NCI-H1436 (cell line): ENCODE data around the gene CALCB.

Experiments used
- DNase-seq: peaks from one replicate; lab custom pipeline; 2025; lab: John Stamatoyannopoulos, UW

CALCB gene

DNA sequence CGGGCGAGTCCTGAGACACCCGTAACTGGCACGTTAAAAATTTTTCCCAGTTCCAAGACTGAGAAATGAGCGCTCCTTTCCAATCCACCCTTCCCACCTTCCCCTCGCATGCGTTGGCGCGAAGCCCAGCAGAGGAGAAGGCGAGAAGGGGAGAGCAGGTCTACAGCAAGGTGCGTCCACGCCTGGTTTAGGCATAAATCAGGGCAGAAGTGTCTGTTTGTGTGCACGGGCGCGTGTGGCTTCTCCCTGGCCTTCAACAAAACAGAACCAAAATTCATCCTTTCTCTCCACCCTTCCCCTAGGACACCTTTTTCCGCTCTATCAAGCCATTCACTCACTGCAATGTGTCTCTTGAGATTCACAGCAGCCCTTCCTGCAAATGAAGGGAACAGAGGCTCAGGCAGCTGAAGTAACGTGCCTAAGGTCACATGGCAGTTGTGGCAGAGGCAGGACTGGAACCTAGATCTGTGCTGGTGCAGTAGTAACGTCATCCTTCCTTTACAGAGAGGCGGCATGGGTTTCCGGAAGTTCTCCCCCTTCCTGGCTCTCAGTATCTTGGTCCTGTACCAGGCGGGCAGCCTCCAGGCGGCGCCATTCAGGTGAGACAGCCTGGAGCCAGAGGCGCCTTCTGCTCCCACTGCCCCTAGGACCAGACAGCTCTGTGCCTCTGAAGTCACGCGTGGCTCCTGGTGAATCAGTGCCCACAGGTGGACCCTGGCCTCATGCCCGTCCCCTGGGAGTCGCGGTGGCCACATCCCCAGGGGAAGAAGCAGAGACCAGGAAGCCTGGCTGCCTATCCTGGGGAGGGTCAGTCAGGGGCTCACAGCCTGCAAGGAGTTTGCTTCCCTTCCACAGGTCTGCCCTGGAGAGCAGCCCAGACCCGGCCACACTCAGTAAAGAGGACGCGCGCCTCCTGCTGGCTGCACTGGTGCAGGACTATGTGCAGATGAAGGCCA is 1.1 kb downstream of the CALCB start:
- DNase-seq, result peak; percentile 85

DNA sequence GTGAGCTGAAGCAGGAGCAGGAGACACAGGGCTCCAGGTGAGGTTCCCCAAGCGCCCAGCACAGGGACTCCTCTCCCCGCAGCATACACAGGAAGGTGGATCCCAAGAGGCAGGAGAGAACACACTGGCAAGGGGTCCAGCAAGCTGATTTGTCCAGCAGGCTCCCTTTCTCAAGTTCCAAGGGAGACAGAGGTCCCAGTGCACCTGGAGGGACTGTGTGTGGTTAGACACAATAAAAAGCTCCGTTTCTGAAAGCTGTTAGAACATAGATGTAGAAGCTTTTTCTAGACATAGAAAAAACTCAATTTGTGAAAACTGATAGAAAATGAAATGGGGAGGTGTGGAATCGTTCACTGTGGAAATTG is 1.8 kb downstream of the CALCB start:
- no peak for DNase-seq

DNA sequence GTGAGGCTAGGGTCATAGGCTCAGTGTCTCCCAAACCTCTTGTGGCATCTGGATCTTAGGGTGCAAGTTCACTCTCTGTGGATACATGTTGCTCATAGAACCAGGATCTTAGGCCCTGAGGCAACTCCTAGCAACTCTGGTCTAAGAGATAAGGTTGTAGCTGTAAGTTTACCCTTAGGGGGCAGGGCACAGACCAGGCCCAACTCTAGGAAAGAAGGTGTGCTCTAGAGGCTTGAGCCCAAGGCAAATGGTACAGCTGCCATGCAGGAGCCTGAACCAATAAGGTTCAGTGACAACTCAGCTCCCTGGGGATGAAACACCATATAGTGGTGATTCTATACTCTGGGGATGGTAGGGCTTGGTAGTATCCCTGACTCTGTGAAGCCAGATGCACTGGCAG is 17.8 kb downstream of the CALCB start:
- DNase-seq, result no peak

- peak; percentile 85 for DNase-seq
Observed at GRCh38 chr11:15091625-15092024, 18.2 kb downstream of the CALCB start.

GRCh38 chr11:15093432-15093831 is 20.0 kb downstream of the CALCB start:
- DNase-seq, result no peak

DNA sequence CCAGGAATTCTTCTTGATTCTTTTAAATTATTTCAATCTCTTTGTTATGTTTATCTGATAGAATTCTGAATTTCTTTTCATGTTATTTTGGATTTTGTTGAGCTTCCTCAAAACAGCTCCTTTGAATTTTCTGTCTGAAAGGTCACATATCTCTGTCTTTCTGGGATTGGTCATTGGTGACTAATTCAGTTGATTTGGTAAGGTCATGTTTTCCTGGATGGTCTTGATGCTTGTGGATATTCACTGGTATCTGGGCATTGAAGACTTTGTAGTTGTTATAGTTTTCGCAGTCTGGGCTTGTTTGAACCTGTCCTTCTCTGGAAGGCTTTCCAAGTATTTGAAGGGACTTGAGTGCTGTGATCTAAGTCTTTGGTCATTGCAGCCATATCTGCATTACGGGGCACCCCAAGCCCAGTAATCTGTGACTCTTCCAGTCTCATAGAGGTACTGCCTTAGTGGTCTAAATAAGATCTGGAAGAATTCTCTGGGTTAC is 22.4 kb downstream of the CALCB start:
- no peak for DNase-seq

- DNase-seq, result no peak
Observed at GRCh38 chr11:15097411-15097810, 24.0 kb downstream of the CALCB start.

GRCh38 chr11:15099267-15099666 is 25.9 kb downstream of the CALCB start:
- DNase-seq, result no peak

DNA sequence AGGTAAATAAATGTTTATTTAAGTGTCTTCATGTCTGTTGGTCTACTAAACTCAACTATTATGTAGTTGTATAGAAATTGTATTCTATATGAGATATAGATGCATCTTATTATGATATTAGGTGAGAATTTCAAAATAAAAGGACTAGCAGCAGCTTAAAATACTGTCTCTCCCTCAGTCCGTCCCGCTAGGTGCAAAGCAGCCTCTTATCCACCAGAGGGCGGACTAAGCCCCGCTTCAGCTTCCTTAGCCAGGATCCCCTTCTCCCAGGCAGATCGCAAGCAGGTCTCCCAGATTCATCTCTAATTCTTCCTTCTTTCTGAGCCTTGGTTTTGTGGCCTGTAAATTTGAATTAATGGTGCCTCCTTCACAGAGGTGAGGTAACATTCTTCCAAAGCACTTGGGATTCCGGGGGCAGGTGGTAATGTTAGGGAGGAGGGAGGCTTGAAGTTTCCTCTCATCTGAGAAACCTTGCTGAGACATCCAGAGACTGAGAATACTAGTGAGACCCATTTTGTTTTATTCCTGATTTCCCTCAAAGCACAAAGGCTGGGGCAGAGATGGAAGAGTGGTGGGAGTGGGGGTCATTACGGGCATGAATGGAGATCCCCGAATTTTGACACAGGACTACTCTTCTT is 27.8 kb downstream of the CALCB start:
- DNase-seq, result peak; percentile 59

DNA sequence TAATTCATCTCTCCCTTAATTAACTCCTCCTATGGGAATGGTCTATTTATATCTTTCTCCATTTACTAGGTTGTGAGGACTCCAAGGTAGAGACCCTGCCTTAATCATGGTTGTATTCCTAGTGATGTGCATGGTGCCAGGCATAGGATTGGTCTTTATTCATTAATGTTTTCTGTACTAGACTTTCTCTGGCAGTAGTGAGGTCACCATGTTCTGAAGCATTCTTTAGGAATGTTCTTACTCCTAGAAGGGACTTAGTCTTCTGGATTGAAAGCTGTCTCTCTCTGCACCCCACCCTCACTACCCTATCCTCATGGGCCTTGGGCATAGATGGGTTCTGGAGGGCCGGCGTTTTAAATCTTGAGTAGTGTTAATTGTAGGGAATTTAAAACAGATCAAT is 30.8 kb downstream of the CALCB start:
- DNase-seq, result no peak

- DNase-seq, result no peak
Observed at GRCh38 chr11:15106201-15106965, 33.0 kb downstream of the CALCB start.

DNA sequence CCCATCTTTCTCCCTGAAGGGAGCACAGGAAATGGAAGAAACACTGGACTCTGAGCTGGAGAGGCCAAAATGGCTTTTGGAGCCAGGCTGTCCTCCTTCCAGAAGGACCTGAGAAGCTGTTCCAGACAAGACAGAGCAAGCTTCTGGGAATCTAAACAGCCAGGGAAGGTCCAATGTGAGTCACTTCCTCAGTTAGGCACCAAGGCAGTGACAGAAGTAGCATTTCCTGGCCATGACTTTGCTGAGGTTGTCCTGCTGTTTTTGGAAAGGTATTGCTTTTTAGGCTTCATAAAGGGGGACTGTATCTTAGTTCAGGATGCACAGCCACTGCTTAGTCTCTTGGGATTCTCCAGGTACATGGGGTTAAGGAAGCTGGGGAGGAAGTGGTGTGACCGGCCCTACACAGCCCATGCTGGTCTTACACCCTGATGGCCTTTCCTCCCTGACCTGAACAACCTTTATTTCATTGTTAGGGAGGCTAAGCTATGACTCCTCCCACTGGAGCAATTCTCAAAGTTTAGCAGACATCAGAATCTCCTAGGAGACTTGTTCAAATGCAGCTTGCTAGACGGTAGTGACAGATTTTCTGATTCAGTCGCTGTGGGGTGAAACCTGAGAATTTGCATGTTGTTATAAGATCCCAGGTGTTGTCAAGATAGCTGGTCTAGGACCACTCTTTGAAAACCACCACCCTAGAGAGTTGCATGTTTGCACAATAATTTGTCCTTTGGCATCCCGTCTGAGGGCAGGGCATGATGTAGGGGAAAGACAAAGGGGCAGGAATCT is 34.5 kb downstream of the CALCB start:
- DNase-seq, result no peak

DNA sequence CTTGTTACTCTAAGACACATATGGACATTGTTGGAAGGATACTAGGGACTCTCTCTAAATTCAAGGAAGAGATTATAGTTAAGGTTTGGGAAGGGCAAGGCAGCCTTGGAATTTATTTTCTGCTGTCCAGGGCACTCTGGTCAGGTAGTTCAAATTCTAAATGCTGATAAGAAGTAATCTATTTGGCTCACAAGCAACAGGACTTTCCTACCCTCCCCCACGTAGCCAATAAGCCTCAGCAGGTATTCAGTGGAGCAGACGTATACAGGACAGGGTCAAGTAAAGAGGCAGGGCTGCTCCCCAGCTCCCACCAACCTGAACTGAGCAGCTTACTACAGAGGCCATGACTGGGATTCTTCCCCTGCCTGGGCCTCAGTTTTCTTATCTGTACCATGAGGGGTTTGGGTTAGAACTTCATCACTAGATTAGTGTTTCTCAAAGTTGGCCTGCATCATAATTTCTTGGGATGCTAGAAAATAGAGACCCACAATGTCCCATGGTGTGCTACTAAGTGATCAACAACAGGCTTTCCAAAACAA is 35.3 kb downstream of the CALCB start:
- DNase-seq, result no peak

DNA sequence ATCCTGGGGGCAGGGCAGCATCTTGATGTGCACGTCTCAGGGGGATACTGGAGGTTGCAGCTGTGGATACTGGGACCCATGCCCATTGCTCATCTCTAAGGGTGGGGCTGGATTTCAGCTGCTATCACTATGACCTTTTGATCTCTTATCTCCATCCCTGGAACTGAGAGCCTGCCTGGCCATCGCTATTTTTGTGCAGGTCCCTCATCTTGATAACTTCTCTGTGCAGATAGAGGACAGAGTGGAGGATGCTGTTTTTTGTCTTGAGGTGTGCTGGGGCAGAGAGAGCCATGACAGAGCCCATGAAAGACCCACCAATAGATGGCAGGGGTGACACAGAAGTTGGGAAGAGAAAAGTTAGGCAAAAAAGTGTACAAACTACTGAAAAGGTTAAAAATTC is 36.2 kb downstream of the CALCB start:
- no peak for DNase-seq

GRCh38 chr11:15111215-15111614 is 37.8 kb downstream of the CALCB start:
- no peak for DNase-seq

- DNase-seq, result no peak
Observed at GRCh38 chr11:15112131-15112541, 38.7 kb downstream of the CALCB start.

DNA sequence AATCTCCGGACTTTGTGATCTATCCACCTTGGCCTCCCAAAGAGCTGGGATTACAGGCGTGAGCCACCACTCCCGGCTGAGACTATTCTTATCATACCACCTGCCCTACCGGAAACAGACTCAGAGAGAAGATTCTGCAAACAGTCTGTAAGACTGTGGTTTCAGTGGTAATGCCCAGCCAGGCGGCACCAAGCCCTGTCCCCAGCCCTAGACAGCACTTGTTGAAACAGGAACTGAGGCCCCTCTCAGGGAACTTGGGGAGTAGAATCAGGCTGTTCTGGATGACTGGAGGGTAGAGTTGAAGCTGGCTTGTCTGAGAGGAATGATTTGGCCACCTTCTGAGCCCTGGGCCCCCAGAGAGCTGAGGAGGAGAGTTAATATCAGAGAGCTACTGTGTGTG is 40.0 kb downstream of the CALCB start:
- DNase-seq, result no peak

GRCh38 chr11:15114501-15115475 is 41.4 kb downstream of the CALCB start, which contains the start of gene INSC:
Gene INSC (plus strand): TSS chr11:15114923. CDS start chr11:15149175, 34,252 bp downstream.
- DNase-seq, result no peak

DNA sequence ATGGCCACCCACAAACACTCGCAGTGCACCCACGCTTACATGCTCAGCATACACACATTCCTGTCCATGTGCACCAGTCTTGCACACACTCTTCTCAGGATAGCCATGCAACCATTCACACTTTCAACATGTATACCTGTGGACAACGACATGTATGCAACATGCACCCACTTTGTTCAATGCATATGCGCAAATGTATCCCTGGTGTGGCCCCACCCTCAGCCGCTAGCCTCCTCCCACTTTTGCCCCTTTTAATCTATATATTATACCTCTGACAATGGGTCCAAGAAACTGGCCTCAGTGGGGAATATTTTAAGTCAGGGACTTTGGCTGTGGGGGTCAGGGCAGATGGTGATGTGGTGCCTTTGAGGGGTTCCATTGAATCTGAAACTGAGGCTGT is 42.3 kb downstream of the CALCB start:
- DNase-seq, result no peak

DNA sequence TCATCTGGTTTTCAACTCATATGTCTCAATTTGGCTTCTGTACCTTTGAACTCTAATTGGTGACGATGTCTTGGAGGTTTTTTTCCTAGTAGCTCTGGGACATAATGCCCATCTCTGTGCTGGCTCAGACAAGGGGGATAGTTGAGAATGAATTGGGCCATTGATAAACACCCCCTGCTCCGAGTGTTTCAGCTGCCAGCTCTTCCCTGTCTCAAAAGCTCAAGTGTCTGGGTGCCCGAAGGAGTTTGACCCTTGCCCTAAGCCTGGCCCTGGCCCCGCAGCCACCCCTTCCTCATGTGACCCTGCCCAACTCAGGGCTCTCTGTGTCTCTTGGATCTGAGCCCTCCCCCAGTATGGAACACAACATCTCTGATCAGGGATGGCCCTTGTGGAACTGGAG is 44.4 kb downstream of the CALCB start:
- no peak for DNase-seq
